HG03039 (cell line): ENCODE data around the gene CPN1.
"Not testable (repeated sequence)": the region's sequence is repeated elsewhere in the genome, so short reads cannot be mapped to it uniquely, and the experiment has no call there.

Experiments used
- ATAC-seq: cut with Tn5 transposase; IDR thresholded peaks from one replicate; pipeline ENCODE4 v1.9.1; 2021; ENCODE audit warnings: mild to moderate bottlenecking, moderate library complexity; ENCODE audit not compliant: unreplicated experiment

CPN1 gene

GRCh38 chr10:100081075-100082001 is at the start of gene CPN1:
Gene CPN1, minus strand, starts transcription at chr10:100081869. Its CDS starts 244 bp downstream, at chr10:100081625.
- ATAC-seq, result no peak

GRCh38 chr10:100130831-100131230 is 49.2 kb upstream of the CPN1 start:
- ATAC-seq, result no peak

- ATAC-seq, result no peak
Measured at GRCh38 chr10:100129424-100129823, 47.8 kb upstream of the CPN1 start.

- no peak for ATAC-seq
Measured at GRCh38 chr10:100128951-100129350, 47.3 kb upstream of the CPN1 start.

- not testable (repeated sequence) for ATAC-seq
Measured at GRCh38 chr10:100125335-100125734, 43.7 kb upstream of the CPN1 start.

- ATAC-seq, result no peak
Measured at GRCh38 chr10:100124097-100124496, 42.4 kb upstream of the CPN1 start.

GRCh38 chr10:100122780-100123179 is 41.1 kb upstream of the CPN1 start:
- no peak for ATAC-seq

- no peak for ATAC-seq
Measured at GRCh38 chr10:100120550-100120949, 38.9 kb upstream of the CPN1 start.

- ATAC-seq, result no peak
Measured at GRCh38 chr10:100119726-100120125, 38.1 kb upstream of the CPN1 start.

- no peak for ATAC-seq
Measured at GRCh38 chr10:100114976-100115770, 33.5 kb upstream of the CPN1 start.

- ATAC-seq, result no peak
Measured at GRCh38 chr10:100114460-100114859, 32.8 kb upstream of the CPN1 start.

- no peak for ATAC-seq
Measured at GRCh38 chr10:100109670-100110069, 28.0 kb upstream of the CPN1 start.

- no peak for ATAC-seq
Measured at GRCh38 chr10:100106865-100107264, 25.2 kb upstream of the CPN1 start.

GRCh38 chr10:100104300-100104699 is 22.6 kb upstream of the CPN1 start:
- no peak for ATAC-seq

- no peak for ATAC-seq
Measured at GRCh38 chr10:100103581-100103980, 21.9 kb upstream of the CPN1 start.

- ATAC-seq, result no peak
Measured at GRCh38 chr10:100101192-100102076, 19.8 kb upstream of the CPN1 start.

- ATAC-seq, result no peak
Measured at GRCh38 chr10:100100651-100101184, 19.0 kb upstream of the CPN1 start.

- ATAC-seq, result no peak
Measured at GRCh38 chr10:100089241-100089640, 7.6 kb upstream of the CPN1 start.

- not testable (repeated sequence) for ATAC-seq
Measured at GRCh38 chr10:100086708-100087107, 5.0 kb upstream of the CPN1 start.

GRCh38 chr10:100085596-100085995 is 3.9 kb upstream of the CPN1 start:
- ATAC-seq, result no peak

GRCh38 chr10:100083623-100084022 is 2.0 kb upstream of the CPN1 start:
- ATAC-seq, result no peak
